CD4-positive, alpha-beta T cell (primary cell): Measurements from ENCODE around the gene B3GALNT2. TPM values are rescaled to one million over a fixed set of nuclear protein-coding genes. Genes with fewer than 3 reads are reported as not detected.
A peak's percentile ranks its signal among the peaks of the same experiment; 100 is the strongest.
"Not testable (repeated sequence)": the region's sequence is repeated elsewhere in the genome, so short reads cannot be mapped to it uniquely, and the experiment has no call there.

Source experiments
- ATAC-seq: fragments of 200-7000 bp; cut with Tn5 transposase; one replicate; pipeline ENCODE4 v1.10.0; 2022; ENCODE audit warnings: mild to moderate bottlenecking; ENCODE audit not compliant: poor library complexity
- CTCF ChIA-PET: fragments of 350-600 bp; sonication (Branson Sonifier 250); formaldehyde crosslinking; loops from one replicate; lab custom pipeline; 2021; ENCODE audit warnings: antibody characterized with exemption, inconsistent platforms; lab: Charles Lee
- POLR2A ChIA-PET: fragments of 350-600 bp; sonication (Branson Sonifier 250); formaldehyde crosslinking; loops from one replicate; lab custom pipeline; 2021; ENCODE audit warnings: antibody characterized with exemption, inconsistent platforms; lab: Charles Lee
- DNase-seq, 14 experiments: peaks; one replicate each; pipeline ENCODE4 v3.0.0-alpha.2; 2013 to 2020; ENCODE audit warnings: mixed read lengths in 2 of 14
- H3K27ac ChIP-seq, 2 donors: one replicate each; pipeline versions ENCODE4 v1.5.1 to v1.7.0; 2013; ENCODE audit warnings: low read length in 2 of 2, low read depth in 1 of 2, mild to moderate bottlenecking in 1 of 2
- H3K27me3 ChIP-seq, 2 experiments: 1 replicate in 1 of 2; 2 replicates in 1 of 2; pipeline versions ENCODE4 v1.6.1 to v1.7.0; 2013; ENCODE audit warnings: low read length in 2 of 2, control low read depth in 1 of 2, mild to moderate bottlenecking in 1 of 2, moderate library complexity in 1 of 2; ENCODE audit not compliant: insufficient read depth in 2 of 2, control insufficient read depth in 1 of 2
- H3K36me3 ChIP-seq: one replicate; pipeline ENCODE4 v1.6.1; 2013; ENCODE audit warnings: low read length, control low read depth; ENCODE audit not compliant: insufficient read depth
- H3K4me1 ChIP-seq: one replicate; pipeline ENCODE4 v1.6.1; 2013; ENCODE audit warnings: low read length, control low read depth; ENCODE audit not compliant: insufficient read depth
- H3K4me3 ChIP-seq: one replicate; pipeline ENCODE4 v1.5.1; 2013; ENCODE audit warnings: mild to moderate bottlenecking, low read length, moderate library complexity
- H3K9me3 ChIP-seq, 2 experiments: 1 replicate in 1 of 2; 2 replicates in 1 of 2; pipeline versions ENCODE4 v1.6.1 to v1.7.0; 2013; ENCODE audit warnings: low read length in 2 of 2, mild to moderate bottlenecking in 2 of 2, control low read depth in 1 of 2, moderate library complexity in 1 of 2; ENCODE audit not compliant: control insufficient read depth in 1 of 2, insufficient read depth in 1 of 2
- H3K27ac Mint-ChIP-seq: one replicate; pipeline ENCODE4 v1.8.0; 2020; ENCODE audit warnings: mixed read lengths
- H3K27me3 Mint-ChIP-seq: one replicate; pipeline ENCODE4 v1.8.0; 2021; ENCODE audit warnings: mixed read lengths
- H3K36me3 Mint-ChIP-seq: one replicate; pipeline ENCODE4 v1.8.0; 2021; ENCODE audit warnings: low read depth, mixed read lengths
- H3K4me1 Mint-ChIP-seq: one replicate; pipeline ENCODE4 v1.8.0; 2021; ENCODE audit warnings: low read depth, mixed read lengths
- H3K4me3 Mint-ChIP-seq: one replicate; pipeline ENCODE4 v1.8.0; 2020; ENCODE audit warnings: mild to moderate bottlenecking, mixed read lengths
- H3K9me3 Mint-ChIP-seq: one replicate; pipeline ENCODE4 v1.8.0; 2020; ENCODE audit warnings: mixed read lengths
- CTCF ChIP-seq: fragments of 200-600 bp; IDR thresholded peaks from one replicate; pipeline ENCODE4 v1.8.0; 2022; ENCODE audit warnings: antibody characterized with exemption, mild to moderate bottlenecking
- intact Hi-C, 2 experiments: fragments of 100-400 bp; cut with DNase I in 1 of 2; cut with micrococcal nuclease in 1 of 2; formaldehyde crosslinking; loops; one replicate each; pipeline versions ENCODE4 v1.15.1 to v1.9.0; 2023 to 2025; cut with DNase I, micrococcal nuclease
- total RNA-seq, 174 experiments: library from RNA in 2 of 174; stranded (reverse) in 2 of 174; gene quantifications; one replicate each; pipeline ENCODE4 v1.2.3 and lab custom pipeline; 2021 to 2026

B3GALNT2 gene
- total RNA-seq, 2 experiments from 2014 or later: 4.0 to 5.4 TPM

GRCh38 chr1:235549351-235550139 lies 45.3 kb upstream of the B3GALNT2 start:
- Histone ChIP-seq H3K4me3 (no peak overlapping the region), H3K9me3 (no peaks in the 10 kb centered on the region), H3K36me3 (no peaks in the 10 kb centered on the region), H3K27me3 (no peaks in the 10 kb centered on the region), H3K4me1 (no peaks in the 10 kb centered on the region), H3K27ac (no peak overlapping the region)
- intact Hi-C loops: no loop called here
- Mint-ChIP-seq H3K27ac (no peak overlapping the region), H3K27me3 (no peaks in the 10 kb centered on the region), H3K4me3 (no peak overlapping the region), H3K36me3 (no peaks in the 10 kb centered on the region), H3K4me1 (no peaks in the 10 kb centered on the region), H3K9me3 (no peaks in the 10 kb centered on the region)
- POLR2A ChIA-PET: no interaction called here
- DNase-seq (no peak), ATAC-seq (no peak)
- TF ChIP-seq CTCF: no peak
- CTCF ChIA-PET: no interaction called here

GRCh38 chr1:235546369-235547155 lies 42.3 kb upstream of the B3GALNT2 start:
- H3K36me3 Mint-ChIP-seq, H3K36me3 ChIP-seq, H3K9me3 Mint-ChIP-seq, H3K9me3 ChIP-seq, ATAC-seq, H3K4me1 ChIP-seq, H3K4me3 Mint-ChIP-seq, CTCF ChIA-PET, POLR2A ChIA-PET, intact Hi-C loops, H3K27me3 Mint-ChIP-seq, H3K4me3 ChIP-seq, H3K27ac Mint-ChIP-seq, H3K27me3 ChIP-seq, H3K27ac ChIP-seq, H3K4me1 Mint-ChIP-seq: not testable (repeated sequence)
- DNase-seq: peak in 3 of 14 experiments; percentile 6 to 36 (median 34)

GRCh38 chr1:235545292-235545930 lies 41.2 kb upstream of the B3GALNT2 start:
- POLR2A ChIA-PET: no interaction called here
- Mint-ChIP-seq H3K36me3 (no peaks in the 10 kb centered on the region), H3K27ac (no peak overlapping the region), H3K9me3 (no peaks in the 10 kb centered on the region), H3K4me1 (no peaks in the 10 kb centered on the region), H3K27me3 (no peaks in the 10 kb centered on the region), H3K4me3 (no peak overlapping the region)
- Histone ChIP-seq H3K27ac (no peak overlapping the region), H3K27me3 (no peaks in the 10 kb centered on the region), H3K4me1 (no peaks in the 10 kb centered on the region), H3K36me3 (no peaks in the 10 kb centered on the region), H3K4me3 (no peak overlapping the region), H3K9me3 (no peaks in the 10 kb centered on the region)
- DNase-seq (no peak), ATAC-seq (no peak)
- intact Hi-C loops: no loop called here
- CTCF ChIA-PET: no interaction called here
- no peak for TF ChIP-seq CTCF

- H3K4me3 ChIP-seq, ATAC-seq, H3K27me3 ChIP-seq, intact Hi-C loops, H3K4me3 Mint-ChIP-seq, H3K4me1 Mint-ChIP-seq, DNase-seq, H3K36me3 ChIP-seq, H3K4me1 ChIP-seq, H3K27me3 Mint-ChIP-seq, H3K27ac ChIP-seq, H3K9me3 Mint-ChIP-seq, H3K27ac Mint-ChIP-seq, CTCF ChIA-PET, POLR2A ChIA-PET, H3K9me3 ChIP-seq, H3K36me3 Mint-ChIP-seq: not testable (repeated sequence)
These were observed 38.6 kb upstream of the B3GALNT2 start for GRCh38 chr1:235542845-235543244.
